Activated CD8-positive, alpha-beta T cell treated with anti-CD3 and anti-CD28 coated beads, Interleukin-2, amount 10 ng/mL, durations not matched to agents 7 days and 5 days (primary cell): Measurements from ENCODE around the gene CCNQ. TPM values are rescaled to one million over a fixed set of nuclear protein-coding genes. Genes with fewer than 3 reads are reported as not detected.

Source experiments
- ATAC-seq: fragments of 150-1000 bp; cut with Tn5 transposase; one replicate; pipeline ENCODE4 v1.10.0; 2021; ENCODE audit warnings: moderate library complexity
- CTCF ChIA-PET: fragments of 350-600 bp; sonication (Branson Sonifier 250); formaldehyde crosslinking; loops from one replicate; lab custom pipeline; 2021; ENCODE audit warnings: antibody characterized with exemption; lab: Charles Lee
- POLR2A ChIA-PET: fragments of 350-600 bp; sonication (Branson Sonifier 250); formaldehyde crosslinking; loops from one replicate; lab custom pipeline; 2021; ENCODE audit warnings: antibody characterized with exemption; lab: Charles Lee
- DNase-seq: peaks from one replicate; pipeline ENCODE4 v3.0.0-alpha.2; 2020
- H3K27ac Mint-ChIP-seq: one replicate; pipeline ENCODE4 v1.8.0; 2021; ENCODE audit warnings: mild to moderate bottlenecking, mixed read lengths
- H3K27me3 Mint-ChIP-seq: one replicate; pipeline ENCODE4 v1.8.0; 2021; ENCODE audit warnings: low read depth, mixed read lengths
- H3K36me3 Mint-ChIP-seq: one replicate; pipeline ENCODE4 v1.8.0; 2021; ENCODE audit warnings: low read depth, mixed read lengths
- H3K4me1 Mint-ChIP-seq: one replicate; pipeline ENCODE4 v1.8.0; 2021; ENCODE audit warnings: low read depth, mixed read lengths
- H3K4me3 Mint-ChIP-seq: one replicate; pipeline ENCODE4 v1.8.0; 2021; ENCODE audit warnings: mild to moderate bottlenecking, mixed read lengths
- H3K9me3 Mint-ChIP-seq: one replicate; pipeline ENCODE4 v1.8.0; 2022; ENCODE audit warnings: mixed read lengths; ENCODE audit not compliant: insufficient read depth
- total RNA-seq, 2 experiments: library from RNA; stranded (reverse); gene quantifications; one replicate each; pipeline ENCODE4 v1.2.3, GENCODE V29; 2021

The CCNQ gene
- total RNA-seq, 2 experiments from 2014 or later = 23.9 to 24.5 TPM

- no peak overlapping the region for H3K4me3 Mint-ChIP-seq
- no peak for ATAC-seq
- no peaks in the 10 kb centered on the region for H3K4me1 Mint-ChIP-seq
- ChIA-PET CTCF (no interaction called here), POLR2A (no interaction called here)
- no peaks in the 10 kb centered on the region for H3K36me3 Mint-ChIP-seq
- DNase-seq = no peak
- no peaks in the 10 kb centered on the region for H3K27me3 Mint-ChIP-seq
- no peaks in the 10 kb centered on the region for H3K9me3 Mint-ChIP-seq
- H3K27ac Mint-ChIP-seq = no peak overlapping the region
Observed at GRCh38 chrX:153634832-153635231, 35.9 kb upstream of the CCNQ start.

- Mint-ChIP-seq H3K27ac (no peak overlapping the region), H3K27me3 (no peaks in the 10 kb centered on the region), H3K9me3 (no peaks in the 10 kb centered on the region), H3K36me3 (no peaks in the 10 kb centered on the region), H3K4me1 (no peaks in the 10 kb centered on the region), H3K4me3 (no peak overlapping the region)
- ATAC-seq (no peak), DNase-seq (no peak)
- POLR2A ChIA-PET = no interaction called here
- CTCF ChIA-PET = no interaction called here
Observed at GRCh38 chrX:153634236-153634635, 35.3 kb upstream of the CCNQ start.

GRCh38 chrX:153633607-153634180, 34.8 kb upstream of the CCNQ start:
- Mint-ChIP-seq H3K27ac (no peak overlapping the region), H3K4me3 (no peak overlapping the region), H3K36me3 (no peaks in the 10 kb centered on the region), H3K4me1 (no peaks in the 10 kb centered on the region), H3K9me3 (no peaks in the 10 kb centered on the region), H3K27me3 (no peaks in the 10 kb centered on the region)
- DNase-seq = no peak
- ChIA-PET CTCF (no interaction called here), POLR2A (no interaction called here)
- no peak for ATAC-seq

- Mint-ChIP-seq H3K9me3 (no peaks in the 10 kb centered on the region), H3K36me3 (no peaks in the 10 kb centered on the region), H3K27ac (no peak overlapping the region), H3K4me1 (no peaks in the 10 kb centered on the region), H3K4me3 (no peak overlapping the region), H3K27me3 (no peaks in the 10 kb centered on the region)
- ChIA-PET POLR2A (no interaction called here), CTCF (no interaction called here)
- no peak for DNase-seq
- no peak for ATAC-seq
Observed at GRCh38 chrX:153633048-153633447, 34.1 kb upstream of the CCNQ start.

- no peak overlapping the region for H3K4me3 Mint-ChIP-seq
Observed at GRCh38 chrX:153632595-153632946, 33.6 kb upstream of the CCNQ start.

GRCh38 chrX:153631907-153632594, 33.1 kb upstream of the CCNQ start:
- no peaks in the 10 kb centered on the region for H3K36me3 Mint-ChIP-seq
- CTCF ChIA-PET = interaction anchor here (1.0 to 1.2 kb wide), 3 partner anchors 22 to 36 kb away, joined by 3 read pairs; no protein-coding TSS in a partner anchor
- H3K9me3 Mint-ChIP-seq = no peaks in the 10 kb centered on the region
- POLR2A ChIA-PET = interaction anchor here (0.6 kb wide), 1 partner anchor 317 kb away, joined by 3 read pairs; no protein-coding TSS in a partner anchor
- no peak for DNase-seq
- no peaks in the 10 kb centered on the region for H3K4me1 Mint-ChIP-seq
- no peaks in the 10 kb centered on the region for H3K27me3 Mint-ChIP-seq
- no peak overlapping the region for H3K4me3 Mint-ChIP-seq
- H3K27ac Mint-ChIP-seq = no peak overlapping the region
- no peak for ATAC-seq

More at GRCh38 chrX:153632595-153632946, 33.6 kb upstream of the CCNQ start:
- POLR2A ChIA-PET = no interaction called here
- Mint-ChIP-seq H3K36me3 (no peaks in the 10 kb centered on the region), H3K27ac (no peak overlapping the region), H3K27me3 (no peaks in the 10 kb centered on the region), H3K4me1 (no peaks in the 10 kb centered on the region), H3K9me3 (no peaks in the 10 kb centered on the region)
- CTCF ChIA-PET = no interaction called here
- ATAC-seq (no peak), DNase-seq (no peak)

GRCh38 chrX:153631346-153631745, 32.4 kb upstream of the CCNQ start:
- CTCF ChIA-PET = interaction anchor here (1.0 to 1.2 kb wide), 3 partner anchors 21 to 36 kb away, joined by 3 read pairs; no protein-coding TSS in a partner anchor
- H3K4me1 Mint-ChIP-seq = no peaks in the 10 kb centered on the region
- POLR2A ChIA-PET = no interaction called here
- DNase-seq (no peak), ATAC-seq (no peak)
- H3K27me3 Mint-ChIP-seq = no peaks in the 10 kb centered on the region
- no peaks in the 10 kb centered on the region for H3K9me3 Mint-ChIP-seq
- no peak overlapping the region for H3K4me3 Mint-ChIP-seq
- no peak overlapping the region for H3K27ac Mint-ChIP-seq
- no peaks in the 10 kb centered on the region for H3K36me3 Mint-ChIP-seq

GRCh38 chrX:153628665-153629064, 29.7 kb upstream of the CCNQ start:
- H3K27me3 Mint-ChIP-seq = no peaks in the 10 kb centered on the region
- ATAC-seq (no peak), DNase-seq (no peak)
- no peaks in the 10 kb centered on the region for H3K9me3 Mint-ChIP-seq
- no peak overlapping the region for H3K27ac Mint-ChIP-seq
- ChIA-PET CTCF (no interaction called here), POLR2A (no interaction called here)
- H3K4me1 Mint-ChIP-seq = no peaks in the 10 kb centered on the region
- H3K4me3 Mint-ChIP-seq = no peak overlapping the region
- no peaks in the 10 kb centered on the region for H3K36me3 Mint-ChIP-seq

GRCh38 chrX:153628129-153628528, 29.2 kb upstream of the CCNQ start:
- Mint-ChIP-seq H3K4me1 (no peaks in the 10 kb centered on the region), H3K4me3 (no peak overlapping the region), H3K27ac (no peak overlapping the region), H3K27me3 (no peaks in the 10 kb centered on the region), H3K9me3 (no peaks in the 10 kb centered on the region), H3K36me3 (no peaks in the 10 kb centered on the region)
- CTCF ChIA-PET = no interaction called here
- POLR2A ChIA-PET = no interaction called here
- DNase-seq (no peak), ATAC-seq (no peak)

GRCh38 chrX:153627675-153628111, 28.8 kb upstream of the CCNQ start:
- no peaks in the 10 kb centered on the region for H3K4me1 Mint-ChIP-seq
- no peak for DNase-seq

GRCh38 chrX:153626863-153627674, 28.1 kb upstream of the CCNQ start:
- no peaks in the 10 kb centered on the region for H3K27me3 Mint-ChIP-seq

More at GRCh38 chrX:153627675-153628111, 28.8 kb upstream of the CCNQ start:
- no peak for ATAC-seq
- ChIA-PET POLR2A (no interaction called here), CTCF (no interaction called here)
- Mint-ChIP-seq H3K9me3 (no peaks in the 10 kb centered on the region), H3K27ac (no peak overlapping the region), H3K27me3 (no peaks in the 10 kb centered on the region), H3K36me3 (no peaks in the 10 kb centered on the region), H3K4me3 (no peak overlapping the region)

More at GRCh38 chrX:153626863-153627674, 28.1 kb upstream of the CCNQ start:
- POLR2A ChIA-PET = no interaction called here
- no peak for DNase-seq
- CTCF ChIA-PET = no interaction called here
- H3K9me3 Mint-ChIP-seq = no peaks in the 10 kb centered on the region
- H3K27ac Mint-ChIP-seq = no peak overlapping the region
- H3K4me1 Mint-ChIP-seq = no peaks in the 10 kb centered on the region
- no peak for ATAC-seq
- no peak overlapping the region for H3K4me3 Mint-ChIP-seq
- no peaks in the 10 kb centered on the region for H3K36me3 Mint-ChIP-seq
